GM13977 (cell line): ENCODE measurements around the gene CCDC78.

Source experiments
- DNase-seq: peaks from one replicate; pipeline ENCODE4 v3.0.0; 2012; ENCODE audit warnings: low spot score
- in situ Hi-C: fragments of 300-500 bp; cut with MboI; formaldehyde crosslinking; loops from one replicate; pipeline ENCODE4 v1.12.0; 2022; ENCODE audit warnings: low sequenced_read_pairs, low pct_unique_long_range_greater_than_20kb, mixed read lengths, inconsistent platforms; ENCODE audit not compliant: unreplicated experiment
- TF ChIP-seq, protein P1 (sequence below): IDR thresholded peaks from 2 replicates; pipeline ENCODE4 v1.5.1; 2012; ENCODE audit warnings: mild to moderate bottlenecking, control low read depth; ENCODE audit not compliant: insufficient read depth; ENCODE audit errors: extremely low read depth, missing control alignments

The CCDC78 gene

GRCh38 chr16:680967-681745 lies 45.1 kb downstream of the CCDC78 start:
- in situ Hi-C loops = no loop called here
- TF ChIP-seq, protein P1, sequence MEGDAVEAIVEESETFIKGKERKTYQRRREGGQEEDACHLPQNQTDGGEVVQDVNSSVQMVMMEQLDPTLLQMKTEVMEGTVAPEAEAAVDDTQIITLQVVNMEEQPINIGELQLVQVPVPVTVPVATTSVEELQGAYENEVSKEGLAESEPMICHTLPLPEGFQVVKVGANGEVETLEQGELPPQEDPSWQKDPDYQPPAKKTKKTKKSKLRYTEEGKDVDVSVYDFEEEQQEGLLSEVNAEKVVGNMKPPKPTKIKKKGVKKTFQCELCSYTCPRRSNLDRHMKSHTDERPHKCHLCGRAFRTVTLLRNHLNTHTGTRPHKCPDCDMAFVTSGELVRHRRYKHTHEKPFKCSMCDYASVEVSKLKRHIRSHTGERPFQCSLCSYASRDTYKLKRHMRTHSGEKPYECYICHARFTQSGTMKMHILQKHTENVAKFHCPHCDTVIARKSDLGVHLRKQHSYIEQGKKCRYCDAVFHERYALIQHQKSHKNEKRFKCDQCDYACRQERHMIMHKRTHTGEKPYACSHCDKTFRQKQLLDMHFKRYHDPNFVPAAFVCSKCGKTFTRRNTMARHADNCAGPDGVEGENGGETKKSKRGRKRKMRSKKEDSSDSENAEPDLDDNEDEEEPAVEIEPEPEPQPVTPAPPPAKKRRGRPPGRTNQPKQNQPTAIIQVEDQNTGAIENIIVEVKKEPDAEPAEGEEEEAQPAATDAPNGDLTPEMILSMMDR = peak; percentile 25
- no peak for DNase-seq

- DNase-seq = no peak
- TF ChIP-seq, protein P1 = no peak
- in situ Hi-C loops = no loop called here
Observed at GRCh38 chr16:680625-680945, 45.7 kb downstream of the CCDC78 start.

DNA sequence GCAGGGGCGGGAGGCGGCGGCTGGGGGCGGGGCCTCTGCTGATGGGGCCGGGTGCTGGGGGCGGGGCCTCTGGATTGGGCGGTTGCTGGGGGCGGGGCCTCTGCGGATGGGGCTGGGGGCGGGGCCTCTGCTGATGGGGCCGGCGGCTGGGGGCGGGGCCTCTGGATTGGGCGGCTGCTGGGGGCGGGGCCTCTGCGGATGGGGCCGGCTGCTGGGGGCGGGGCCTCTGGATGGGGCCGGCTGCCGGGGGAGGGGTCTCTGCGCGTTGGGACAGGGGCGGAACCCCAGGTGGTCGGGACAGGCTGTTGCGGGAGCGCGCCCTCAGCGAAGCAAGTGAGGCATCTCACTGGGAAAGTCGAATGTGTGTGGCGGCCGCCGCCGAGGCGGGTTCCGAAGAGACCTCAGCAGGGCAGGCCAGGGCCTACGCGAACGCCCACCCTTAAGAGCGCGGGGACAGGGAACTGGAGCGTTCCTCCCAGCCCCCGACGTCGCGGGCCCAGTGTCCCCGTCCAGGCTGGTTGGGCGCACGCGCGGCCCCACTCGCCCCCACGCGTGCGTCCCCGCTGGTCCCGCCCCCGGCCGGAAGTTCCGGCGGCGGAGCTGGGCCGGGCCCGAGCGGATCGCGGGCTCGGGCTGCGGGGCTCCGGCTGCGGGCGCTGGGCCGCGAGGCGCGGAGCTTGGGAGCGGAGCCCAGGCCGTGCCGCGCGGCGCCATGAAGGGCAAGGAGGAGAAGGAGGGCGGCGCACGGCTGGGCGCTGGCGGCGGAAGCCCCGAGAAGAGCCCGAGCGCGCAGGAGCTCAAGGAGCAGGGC lies 46.2 kb downstream of the CCDC78 start, which contains the start of gene STUB1:
TSS of gene STUB1 (plus strand) at position 597 of the 811 bp plus-strand sequence. CDS start at position 713, 116 bp downstream.
- in situ Hi-C loops = no loop called here
- TF ChIP-seq, protein P1 = no peak
- DNase-seq = peak; percentile 92

DNA sequence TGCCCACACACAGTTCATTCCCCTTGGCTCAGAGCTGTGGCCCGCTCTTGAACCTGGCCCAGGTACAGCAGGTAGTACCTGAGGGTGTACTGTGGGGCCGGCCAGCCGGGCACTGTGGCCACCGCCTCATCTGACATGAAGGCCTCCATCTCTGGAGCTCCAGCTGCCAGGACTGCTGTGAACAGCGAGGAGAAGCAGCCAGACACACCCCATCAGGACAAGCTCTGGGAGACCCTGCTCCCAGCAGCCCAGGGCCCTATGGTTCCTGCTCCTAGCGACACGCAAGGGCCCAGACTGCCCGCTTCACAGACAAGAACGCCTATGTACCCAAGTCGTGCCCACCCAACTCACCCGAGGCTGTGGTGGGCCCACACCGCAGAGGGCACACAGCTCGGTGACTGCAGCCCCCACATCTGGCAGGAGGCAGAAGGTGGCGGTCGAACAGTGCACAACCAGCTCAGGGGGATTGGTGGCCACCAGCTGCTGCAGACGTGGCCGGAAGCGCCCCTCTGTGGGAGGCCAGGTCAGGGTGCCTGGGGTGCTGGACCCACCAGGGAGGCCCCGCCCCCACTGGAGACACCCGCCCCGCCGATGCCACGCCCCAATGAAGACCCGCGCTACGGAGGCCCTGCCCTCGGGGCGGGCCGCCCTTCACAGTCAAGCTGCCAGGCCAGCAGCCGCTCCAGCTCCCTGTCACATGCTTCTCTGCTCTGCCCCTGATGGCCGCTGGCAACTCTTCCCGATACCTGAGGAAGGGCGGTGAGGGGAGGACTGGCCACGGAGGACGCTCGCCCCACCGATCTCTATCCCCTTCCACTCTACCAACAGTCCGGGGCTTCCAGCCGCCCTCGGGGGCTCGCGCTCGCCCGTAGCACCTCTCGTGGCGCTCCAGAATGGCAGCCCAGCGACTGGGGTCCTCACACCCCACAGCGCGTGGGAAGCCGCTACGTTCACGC lies 47.1 kb downstream of the CCDC78 start:
- peak; percentile 70 for DNase-seq
- in situ Hi-C loops = no loop called here
- TF ChIP-seq, protein P1 = no peak

DNA sequence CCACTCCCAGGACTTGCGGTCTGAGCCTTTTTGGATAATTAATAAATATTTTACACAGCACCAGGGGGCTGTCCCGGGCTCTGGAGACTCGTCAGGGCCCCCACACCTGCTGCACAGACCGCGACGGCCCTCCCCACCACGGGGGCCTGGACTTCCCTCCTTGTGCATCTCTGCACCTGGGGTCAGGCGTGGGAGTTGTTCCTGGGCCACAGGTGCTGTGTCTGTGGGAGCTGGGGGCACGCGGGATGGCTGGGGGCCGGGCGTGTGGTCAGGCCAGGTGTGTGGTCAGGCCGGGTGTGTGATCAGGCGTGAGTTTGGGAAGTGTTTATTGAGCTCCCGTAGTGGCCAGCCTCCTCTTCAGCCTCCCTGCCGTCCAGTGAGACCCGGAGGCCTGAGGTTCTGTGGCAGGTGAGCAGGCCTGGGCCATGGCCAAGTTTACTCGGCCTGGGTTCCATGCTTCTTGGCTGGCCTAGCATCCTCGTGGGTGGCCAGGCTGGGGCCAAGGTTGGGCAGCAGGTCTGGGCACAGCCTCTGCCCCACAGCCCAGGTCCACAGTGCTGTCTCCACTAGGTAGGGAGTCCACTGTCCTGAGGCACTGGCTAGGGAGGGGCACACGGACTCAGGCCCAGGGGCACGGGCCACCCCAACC lies 47.9 kb downstream of the CCDC78 start:
- no peak for DNase-seq
- in situ Hi-C loops = no loop called here
- TF ChIP-seq, protein P1 = no peak
